ENCODE measurements around the gene PORCN.

GRCh38 chrX:48470110-48470832, 38.5 kb upstream of the PORCN start, which contains the start of gene SLC38A5:
- no peak for TF ChIP-seq CTCF (IDR thresholded peaks at IDR 0.05; ENCODE audit: low read length)
- no peak for TF ChIP-seq EZH2 (IDR thresholded peaks at IDR 0.05; ENCODE audit: borderline replicate concordance, low read length)
